Measurements from ENCODE around the gene GRAMD1A.
"Not testable (repeated sequence)": the region's sequence is repeated elsewhere in the genome, so short reads cannot be mapped to it uniquely, and the experiment has no call there.

Gene GRAMD1A

GRCh38 chr19:34976611-34977010, 23.5 kb upstream of the GRAMD1A start:
- DNase-seq (ENCODE audit: low read depth in 2 of 2), result no peak

GRCh38 chr19:34979819-34980640, 20.1 kb upstream of the GRAMD1A start:
- DNase-seq (ENCODE audit: low read depth in 2 of 2), result no peak

DNA sequence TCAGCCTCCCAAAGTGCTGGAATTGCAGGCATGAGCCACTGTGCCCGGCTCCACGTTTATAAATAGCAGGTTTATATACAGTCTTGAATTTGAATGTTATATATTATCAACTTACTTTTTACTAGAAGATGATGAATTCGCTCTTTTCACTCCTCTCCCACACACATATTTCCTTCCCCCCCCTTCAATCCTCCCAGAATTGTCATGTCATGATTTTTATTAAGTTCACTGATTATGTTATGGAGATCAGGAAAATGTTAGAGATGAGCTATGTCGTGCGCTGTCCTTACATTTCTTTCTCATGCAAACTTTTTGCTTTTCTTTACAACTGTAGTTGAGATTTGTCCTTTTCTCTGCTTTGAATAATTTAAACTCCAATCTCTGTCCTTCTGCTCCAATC, 17.8 kb upstream of the GRAMD1A start:
- no peak for DNase-seq (ENCODE audit: low read depth in 2 of 2)

DNA sequence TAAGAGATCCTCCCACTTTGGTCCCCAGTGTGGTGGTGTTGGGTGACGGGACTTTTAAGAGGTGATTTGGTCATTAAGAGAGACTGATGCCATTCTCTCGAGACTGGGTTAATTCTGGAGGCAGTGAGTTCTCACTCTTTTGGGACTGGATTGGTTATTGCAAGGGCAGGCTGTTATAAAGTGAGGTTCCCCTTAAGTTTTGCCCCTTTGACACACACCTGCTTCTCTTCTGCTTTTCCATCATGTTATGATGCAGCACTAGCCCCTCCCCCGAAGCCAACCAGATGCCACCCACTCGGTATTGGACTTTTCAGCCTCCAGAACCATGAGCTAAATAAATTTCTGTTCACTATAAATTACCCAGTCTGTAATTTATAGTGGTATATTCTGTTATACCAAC, 16.3 kb upstream of the GRAMD1A start:
- DNase-seq (ENCODE audit: low read depth in 2 of 2), result no peak

- no peak for DNase-seq (ENCODE audit: low read depth in 2 of 2)
Measured at GRCh38 chr19:34984287-34984686, 15.8 kb upstream of the GRAMD1A start.

DNA sequence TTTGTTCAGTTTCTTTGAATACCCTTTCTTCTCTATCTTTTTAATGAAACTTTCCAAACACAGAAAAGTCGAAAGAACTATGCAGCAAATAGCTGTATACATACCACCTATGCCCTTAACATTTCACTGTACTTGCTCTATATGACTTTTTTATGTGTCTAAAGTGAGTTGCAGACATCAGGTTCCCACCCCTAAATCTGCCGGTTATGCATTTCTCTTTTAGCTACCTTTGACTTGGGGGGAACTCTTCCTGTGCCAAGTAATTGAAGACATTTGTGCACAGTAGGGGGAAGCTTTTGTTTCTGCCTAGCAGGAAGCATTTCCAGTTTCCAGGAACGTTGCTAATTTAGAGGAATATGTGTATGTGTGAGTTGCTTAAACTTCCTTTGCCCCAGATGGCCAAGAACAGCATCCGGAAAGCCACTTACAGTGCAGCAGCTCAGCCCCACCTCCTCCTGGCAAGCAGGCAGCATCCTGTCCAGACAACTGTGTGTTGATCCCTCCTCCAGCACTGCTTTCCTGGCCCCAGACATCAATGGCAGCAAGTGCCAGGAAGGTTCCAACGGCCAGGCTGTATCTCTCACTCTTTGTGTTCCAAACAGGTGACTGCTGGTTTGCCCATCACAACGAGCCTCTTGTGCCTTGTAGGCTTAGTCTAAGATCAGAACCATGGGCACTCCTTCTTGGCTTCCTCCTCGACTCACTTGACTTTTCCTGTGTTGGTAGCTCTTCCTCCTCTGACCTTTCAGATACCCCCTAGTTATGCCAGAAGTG, 14.7 kb upstream of the GRAMD1A start:
- DNase-seq (ENCODE audit: low read depth in 2 of 2), result no peak

- DNase-seq (ENCODE audit: low read depth in 2 of 2), result no peak
Measured at GRCh38 chr19:34988119-34988518, 12.0 kb upstream of the GRAMD1A start.

DNA sequence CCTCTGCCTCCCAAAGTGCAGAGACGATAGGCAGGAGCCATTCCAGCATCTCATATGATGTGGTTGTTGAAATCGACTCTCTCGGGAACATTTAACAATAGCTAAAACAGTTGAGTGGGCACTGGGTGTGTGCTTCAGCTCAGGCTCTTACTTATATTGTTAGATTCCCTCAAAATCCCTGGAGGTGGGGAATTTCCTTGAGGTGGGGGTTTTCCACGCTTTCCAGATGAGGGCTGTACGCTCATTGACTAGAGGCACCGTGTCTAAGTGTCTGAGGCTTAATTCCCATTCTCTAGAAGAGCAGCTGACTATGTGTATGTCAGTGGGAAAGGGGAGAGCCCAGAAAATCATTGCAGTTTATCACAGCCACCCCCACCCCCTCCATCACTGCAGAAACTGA, 10.8 kb upstream of the GRAMD1A start:
- DNase-seq (ENCODE audit: low read depth in 2 of 2), result no peak

DNA sequence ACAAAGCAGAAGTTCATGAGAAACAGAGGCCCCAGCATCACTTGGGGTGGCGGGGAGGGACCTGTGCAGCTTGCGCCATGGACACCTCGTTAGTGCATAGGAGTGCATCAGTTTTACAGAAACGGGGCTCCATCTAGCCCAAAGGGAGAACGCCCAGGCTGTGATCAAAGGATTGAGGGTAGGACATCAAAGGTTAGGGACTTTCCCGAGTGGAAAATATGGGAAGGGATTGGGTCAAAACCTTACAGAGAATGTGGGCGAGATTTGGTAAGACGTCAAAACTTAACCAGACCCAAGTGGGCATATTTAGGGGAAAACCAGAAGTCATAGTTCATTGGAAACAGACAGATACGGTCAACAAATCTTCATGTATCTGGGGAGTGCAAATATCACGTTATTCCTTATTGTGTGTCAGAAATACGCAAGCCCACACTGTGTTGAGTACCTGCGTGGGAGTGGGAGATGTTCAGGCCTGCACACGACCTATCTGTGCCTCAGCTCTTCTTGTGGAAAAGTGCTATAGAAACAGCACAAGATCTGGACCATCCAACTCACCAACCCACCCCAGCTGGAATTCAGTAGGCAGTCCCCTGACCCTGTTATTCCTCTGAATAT, 9.4 kb upstream of the GRAMD1A start:
- DNase-seq (ENCODE audit: low read depth in 2 of 2), result no peak

DNA sequence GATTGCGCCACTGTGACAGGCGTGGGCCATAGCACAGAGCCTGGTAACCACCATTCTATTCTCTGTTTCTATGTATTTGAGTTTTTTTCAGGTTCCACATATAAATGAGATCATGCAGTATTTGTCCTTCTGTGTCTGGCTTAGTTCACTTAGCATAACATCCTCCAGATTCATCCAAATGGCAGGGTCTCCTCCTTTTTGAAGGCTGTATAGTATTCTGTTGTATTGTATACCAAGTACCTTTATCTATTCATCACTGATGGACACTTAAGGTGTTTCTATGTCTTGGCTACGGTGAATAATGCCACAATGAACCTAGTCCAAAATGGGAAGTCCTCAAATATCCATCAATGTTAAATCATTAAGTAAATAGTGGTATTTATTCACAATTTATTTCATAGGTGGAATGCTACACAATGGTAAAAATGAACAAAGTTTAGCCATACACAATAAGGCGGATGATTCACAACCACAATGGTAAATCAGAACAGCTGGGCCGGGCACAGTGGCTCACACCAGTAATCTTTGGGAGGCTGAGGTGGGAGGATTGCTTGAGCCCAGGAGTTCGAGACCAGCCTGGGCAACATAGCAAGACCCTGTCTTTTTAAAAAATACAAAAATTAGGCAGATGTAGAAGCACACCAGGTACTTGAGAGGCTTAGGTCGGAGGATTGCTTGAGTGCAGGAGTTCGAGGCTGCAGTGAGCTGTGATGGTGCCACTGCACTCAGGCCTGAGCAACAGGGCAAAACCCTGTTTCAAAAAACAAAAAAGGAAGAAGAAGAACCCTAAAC, 8.4 kb upstream of the GRAMD1A start:
- no peak for DNase-seq (ENCODE audit: low read depth in 2 of 2)

GRCh38 chr19:34992582-34992981, 7.5 kb upstream of the GRAMD1A start:
- not testable (repeated sequence) for DNase-seq (ENCODE audit: low read depth in 2 of 2)

GRCh38 chr19:34994286-34994642, 5.9 kb upstream of the GRAMD1A start:
- no peak for DNase-seq (ENCODE audit: low read depth in 2 of 2)

DNA sequence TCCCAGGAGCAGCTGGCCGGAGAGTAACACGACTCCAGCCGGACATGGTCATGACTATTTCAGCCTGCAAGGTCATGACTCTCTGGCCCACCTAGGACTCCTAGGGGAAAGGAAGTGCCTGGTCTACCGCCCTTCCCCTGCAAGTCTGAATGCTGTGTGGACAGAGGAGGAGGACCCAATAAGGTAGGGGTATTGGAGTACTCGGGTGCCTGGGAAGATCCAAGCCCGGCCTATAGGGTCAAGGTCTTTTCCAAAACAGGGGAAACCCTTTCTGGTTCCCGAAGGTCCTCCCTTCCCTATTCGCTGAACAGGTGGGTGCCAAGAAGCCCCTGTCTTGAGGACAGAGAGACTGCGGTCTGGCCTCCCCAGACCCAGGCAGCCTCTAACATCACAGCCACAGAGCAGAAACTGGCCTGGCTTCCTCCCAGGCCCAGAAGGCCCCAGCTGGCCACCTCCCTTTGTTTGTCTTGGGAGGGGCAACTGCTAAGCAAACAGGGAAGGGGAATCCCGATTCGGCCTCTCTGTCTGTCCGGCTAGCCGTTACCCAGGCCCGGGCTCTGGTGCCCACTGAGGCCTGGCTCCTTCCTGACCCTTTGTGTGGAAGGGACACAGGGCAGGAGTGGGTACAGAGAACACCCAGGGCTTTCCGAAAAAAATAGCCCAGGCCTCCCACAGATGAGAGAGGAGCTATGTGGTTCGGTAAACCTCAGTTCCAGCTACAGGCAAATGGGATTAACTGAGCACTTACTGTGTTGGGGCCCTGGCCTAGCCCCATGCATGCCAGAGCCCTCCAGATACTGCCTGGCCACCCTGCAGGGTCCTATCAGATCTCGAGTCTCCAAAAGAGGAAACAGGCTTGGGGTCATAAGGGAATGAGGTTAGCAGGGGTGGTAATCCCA, 5.2 kb upstream of the GRAMD1A start:
- no peak for DNase-seq (ENCODE audit: low read depth in 2 of 2)

- no peak for DNase-seq (ENCODE audit: low read depth in 2 of 2)
Measured at GRCh38 chr19:34995551-34995950, 4.6 kb upstream of the GRAMD1A start.

DNA sequence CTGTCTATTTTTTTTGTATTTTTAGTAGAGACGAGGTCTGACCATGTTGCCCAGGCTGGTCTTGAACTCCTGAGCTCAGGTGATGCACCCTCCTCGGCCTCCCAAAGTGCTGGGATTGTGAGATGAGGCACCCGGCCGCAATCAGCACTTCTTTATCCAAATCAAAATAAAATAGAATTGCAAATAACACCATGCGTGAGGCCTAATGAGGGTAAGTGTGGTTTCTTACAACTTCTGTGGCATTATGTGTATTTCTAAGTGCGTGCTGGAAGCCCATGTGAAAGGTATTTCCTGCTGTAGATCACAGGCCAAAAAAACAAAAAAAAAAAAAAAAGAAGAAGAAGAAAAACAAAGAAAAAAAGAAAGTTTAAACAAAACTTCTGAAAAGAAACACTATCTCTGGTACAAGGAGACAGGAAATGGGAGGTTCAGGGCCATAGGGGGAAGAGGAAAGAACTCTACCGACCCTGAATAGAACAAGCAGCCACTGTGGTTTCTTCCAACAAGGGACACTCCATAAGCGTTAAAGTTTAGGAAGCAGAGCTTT, 3.0 kb upstream of the GRAMD1A start:
- DNase-seq (ENCODE audit: low read depth in 2 of 2), result no peak

GRCh38 chr19:34998224-34998623, 1.9 kb upstream of the GRAMD1A start:
- DNase-seq (ENCODE audit: low read depth in 2 of 2), result not testable (repeated sequence)

- no peak for DNase-seq (ENCODE audit: low read depth in 2 of 2)
Measured at GRCh38 chr19:34998777-34999497, 1.2 kb upstream of the GRAMD1A start.

DNA sequence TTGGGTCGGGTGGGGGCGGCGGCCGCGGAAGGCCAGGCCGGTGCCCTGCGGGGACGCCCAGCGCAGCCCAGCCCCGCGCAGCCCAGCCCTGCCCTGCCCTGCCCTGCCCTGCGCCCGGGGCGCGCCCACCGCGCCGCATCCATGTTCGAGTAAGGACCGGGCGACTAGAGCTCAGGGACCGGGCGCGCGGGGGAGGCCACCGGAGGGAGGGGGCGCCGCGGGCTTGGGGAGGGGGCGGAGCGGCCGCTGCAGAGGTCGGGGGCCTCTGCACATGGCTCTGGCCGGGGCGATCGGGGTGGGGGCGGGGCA, 169 bp downstream of the GRAMD1A start:
- DNase-seq (ENCODE audit: low read depth in 2 of 2), result no peak

DNA sequence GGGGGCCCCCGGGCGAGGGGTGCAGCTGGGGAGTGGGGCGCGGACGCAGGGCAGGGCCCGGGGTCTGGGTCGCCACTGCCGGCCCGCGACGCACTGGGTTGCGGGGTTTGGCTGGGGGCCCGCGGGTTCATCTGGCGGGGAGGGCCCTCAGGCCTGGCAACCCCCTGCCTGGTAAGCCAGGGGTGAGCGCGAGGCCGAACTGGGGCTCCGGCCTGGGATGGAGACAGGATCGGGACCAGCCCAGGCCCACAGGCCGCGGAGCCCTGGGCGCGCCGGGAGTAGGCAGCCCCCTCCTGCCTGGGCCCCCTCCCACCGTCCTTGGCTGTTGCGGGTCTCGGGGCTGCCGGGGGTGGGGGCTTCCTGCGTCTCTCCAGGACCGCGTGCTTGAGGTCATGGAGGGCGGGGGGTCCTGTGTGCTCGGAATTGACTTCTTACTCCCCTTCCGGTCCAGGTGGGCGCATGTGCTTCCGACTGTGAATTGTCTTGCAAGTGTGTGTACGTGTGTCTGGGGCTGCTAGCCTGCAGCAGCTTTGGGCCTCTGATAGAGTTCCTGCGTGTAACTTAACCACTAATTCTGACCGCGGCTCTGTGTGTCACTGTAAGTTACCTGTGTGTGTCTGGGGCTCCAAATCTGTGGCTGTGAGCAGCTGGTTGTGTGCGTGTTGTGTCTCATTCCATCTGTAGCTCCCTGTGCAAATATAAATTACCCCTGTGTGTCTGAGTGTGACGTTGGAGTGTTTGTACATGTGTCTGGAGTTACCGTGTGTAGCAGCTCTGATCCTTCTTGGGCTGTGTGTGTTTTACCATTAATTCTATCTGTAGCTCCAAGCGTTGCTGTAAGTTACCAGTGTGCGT, 751 bp downstream of the GRAMD1A start:
- no peak for DNase-seq (ENCODE audit: low read depth in 2 of 2)

All from fibroblast of skin of left biceps (primary cell).